Measurements from ENCODE around the gene MMS19.

MMS19 gene

GRCh38 chr10:97463363-97464132, 34.7 kb downstream of the MMS19 start:
- DNase-seq, result no peak

- DNase-seq, result no peak
Observed at GRCh38 chr10:97462309-97462708, 35.9 kb downstream of the MMS19 start.

GRCh38 chr10:97459933-97460332, 38.3 kb downstream of the MMS19 start:
- no peak for DNase-seq

GRCh38 chr10:97459111-97459510, 39.1 kb downstream of the MMS19 start:
- no peak for DNase-seq

- DNase-seq, result no peak
Observed at GRCh38 chr10:97456686-97457065, 41.5 kb downstream of the MMS19 start.

- DNase-seq, result no peak
Observed at GRCh38 chr10:97456034-97456685, 42.1 kb downstream of the MMS19 start.

GRCh38 chr10:97454330-97455036, 43.7 kb downstream of the MMS19 start:
- DNase-seq, result no peak

- DNase-seq, result no peak
Observed at GRCh38 chr10:97452352-97452751, 45.9 kb downstream of the MMS19 start.

- DNase-seq, result no peak
Observed at GRCh38 chr10:97451605-97452004, 46.6 kb downstream of the MMS19 start.

GRCh38 chr10:97450828-97451227, 47.4 kb downstream of the MMS19 start:
- DNase-seq, result no peak

- peak; percentile 53 for DNase-seq
Observed at GRCh38 chr10:97445722-97446639, 52.2 kb downstream of the MMS19 start, which contains the start of the genes EXOSC1 and ZDHHC16. Gene EXOSC1, minus strand, starts transcription at chr10:97446006. Its CDS starts 21 bp downstream, at chr10:97445985. Gene ZDHHC16, plus strand, starts transcription at chr10:97446175. Its CDS starts 5,501 bp downstream, at chr10:97451676.

GRCh38 chr10:97445357-97445721, 52.9 kb downstream of the MMS19 start:
- no peak for DNase-seq

- DNase-seq, result no peak
Observed at GRCh38 chr10:97444212-97444611, 54.0 kb downstream of the MMS19 start.

- DNase-seq, result no peak
Observed at GRCh38 chr10:97442277-97442676, 55.9 kb downstream of the MMS19 start.

GRCh38 chr10:97435211-97435610, 63.0 kb downstream of the MMS19 start:
- no peak for DNase-seq

GRCh38 chr10:97434557-97434956, 63.7 kb downstream of the MMS19 start:
- no peak for DNase-seq

GRCh38 chr10:97434055-97434454, 64.2 kb downstream of the MMS19 start:
- DNase-seq, result no peak

GRCh38 chr10:97428572-97428981, 69.6 kb downstream of the MMS19 start:
- DNase-seq, result no peak

GRCh38 chr10:97427571-97428179, 70.5 kb downstream of the MMS19 start:
- peak; percentile 38 for DNase-seq

- DNase-seq, result no peak
Observed at GRCh38 chr10:97426776-97427570, 71.2 kb downstream of the MMS19 start.
